KMS-11 (cell line): ENCODE data around the gene PDZD7.

Experiments used
- H2AFZ ChIP-seq: fragments of 200-600 bp; sonication (generic); 2 replicates; pipeline ENCODE4 v1.6.1; 2016; ENCODE audit warnings: antibody characterized with exemption, mixed run types, low read depth
- H3K27ac ChIP-seq: fragments of 200-600 bp; sonication (generic); 2 replicates; pipeline ENCODE4 v1.6.1; 2016; ENCODE audit warnings: mild to moderate bottlenecking, mixed run types
- H3K27me3 ChIP-seq: fragments of 200-600 bp; sonication (generic); 2 replicates; pipeline ENCODE4 v1.6.1; 2017; ENCODE audit warnings: mild to moderate bottlenecking, low read depth, mixed run types, moderate library complexity; ENCODE audit not compliant: insufficient read depth
- H3K36me3 ChIP-seq: fragments of 200-600 bp; sonication (generic); 2 replicates; pipeline ENCODE4 v1.6.1; 2017; ENCODE audit warnings: mild to moderate bottlenecking, mixed run types; ENCODE audit not compliant: insufficient read depth
- H3K4me1 ChIP-seq: fragments of 200-600 bp; sonication (generic); 2 replicates; pipeline ENCODE4 v1.6.1; 2016; ENCODE audit warnings: mild to moderate bottlenecking, low read depth, mixed run types; ENCODE audit not compliant: poor library complexity, severe bottlenecking
- H3K4me2 ChIP-seq: fragments of 200-600 bp; sonication (generic); 2 replicates; pipeline ENCODE4 v1.7.0; 2016; ENCODE audit warnings: mild to moderate bottlenecking, mixed run types
- H3K4me3 ChIP-seq: fragments of 200-600 bp; sonication (generic); IDR thresholded peaks from 2 replicates; pipeline ENCODE4 v1.6.1; 2017; ENCODE audit warnings: low read depth, low read length, mixed read lengths; ENCODE audit not compliant: insufficient read depth
- H3K79me2 ChIP-seq: fragments of 200-600 bp; sonication (generic); 2 replicates; pipeline ENCODE4 v1.6.1; 2016; ENCODE audit warnings: low read depth, mixed run types; ENCODE audit not compliant: insufficient read depth
- H3K9ac ChIP-seq: fragments of 200-600 bp; sonication (generic); 2 replicates; pipeline ENCODE4 v1.6.1; 2016; ENCODE audit warnings: mild to moderate bottlenecking, mixed run types
- H4K20me1 ChIP-seq: fragments of 200-600 bp; sonication (generic); 2 replicates; pipeline ENCODE4 v1.6.1; 2016; ENCODE audit warnings: mild to moderate bottlenecking, mixed run types; ENCODE audit not compliant: insufficient read depth
- CTCF ChIP-seq: fragments of 200-600 bp; sonication (generic); conservative IDR thresholded peaks from 2 replicates; pipeline ENCODE4 v1.6.1; 2017; ENCODE audit warnings: low read depth, mild to moderate bottlenecking, antibody characterized with exemption, low read length, moderate library complexity, mixed read lengths

Gene PDZD7

DNA sequence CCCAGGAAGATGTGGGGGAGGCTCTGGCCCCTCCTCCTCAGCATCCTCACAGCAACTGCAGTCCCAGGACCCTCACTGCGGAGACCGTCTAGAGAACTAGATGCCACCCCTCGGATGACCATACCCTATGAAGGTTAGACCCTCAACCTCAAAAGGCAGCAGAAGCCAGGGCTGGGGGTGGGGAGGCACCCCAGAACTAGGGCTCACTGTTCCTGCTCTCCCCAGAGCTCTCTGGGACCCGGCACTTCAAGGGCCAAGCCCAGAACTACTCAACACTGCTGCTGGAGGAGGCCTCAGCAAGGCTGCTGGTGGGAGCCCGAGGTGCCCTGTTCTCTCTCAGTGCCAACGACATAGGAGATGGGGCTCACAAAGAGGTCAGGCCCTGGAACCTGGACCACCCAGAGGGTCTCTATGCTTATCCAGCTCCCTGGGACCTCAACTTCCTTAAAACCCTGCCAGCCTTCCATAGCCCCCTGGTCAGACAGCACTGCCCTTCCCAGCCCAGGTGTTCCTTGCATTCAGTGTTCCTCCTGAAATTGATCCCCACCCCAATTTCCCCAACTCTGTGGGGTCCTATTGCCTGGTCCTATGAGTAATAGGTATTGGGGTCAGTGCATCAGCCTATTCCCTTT lies 57.9 kb downstream of the PDZD7 start:
- no peak overlapping the region for H3K27ac ChIP-seq
- no peak overlapping the region for H3K4me3 ChIP-seq
- no peak overlapping the region for H3K9ac ChIP-seq
- H3K27me3 ChIP-seq = no peaks in the 10 kb centered on the region
- H3K79me2 ChIP-seq = no peaks in the 10 kb centered on the region
- H3K36me3 ChIP-seq = no peaks in the 10 kb centered on the region
- no peaks in the 10 kb centered on the region for H4K20me1 ChIP-seq
- H3K4me2 ChIP-seq = no peak overlapping the region
- peaks cover 8% of the 10 kb centered on the region for H3K4me1 ChIP-seq
- TF ChIP-seq CTCF = no peak
- H2AFZ ChIP-seq = no peak overlapping the region

DNA sequence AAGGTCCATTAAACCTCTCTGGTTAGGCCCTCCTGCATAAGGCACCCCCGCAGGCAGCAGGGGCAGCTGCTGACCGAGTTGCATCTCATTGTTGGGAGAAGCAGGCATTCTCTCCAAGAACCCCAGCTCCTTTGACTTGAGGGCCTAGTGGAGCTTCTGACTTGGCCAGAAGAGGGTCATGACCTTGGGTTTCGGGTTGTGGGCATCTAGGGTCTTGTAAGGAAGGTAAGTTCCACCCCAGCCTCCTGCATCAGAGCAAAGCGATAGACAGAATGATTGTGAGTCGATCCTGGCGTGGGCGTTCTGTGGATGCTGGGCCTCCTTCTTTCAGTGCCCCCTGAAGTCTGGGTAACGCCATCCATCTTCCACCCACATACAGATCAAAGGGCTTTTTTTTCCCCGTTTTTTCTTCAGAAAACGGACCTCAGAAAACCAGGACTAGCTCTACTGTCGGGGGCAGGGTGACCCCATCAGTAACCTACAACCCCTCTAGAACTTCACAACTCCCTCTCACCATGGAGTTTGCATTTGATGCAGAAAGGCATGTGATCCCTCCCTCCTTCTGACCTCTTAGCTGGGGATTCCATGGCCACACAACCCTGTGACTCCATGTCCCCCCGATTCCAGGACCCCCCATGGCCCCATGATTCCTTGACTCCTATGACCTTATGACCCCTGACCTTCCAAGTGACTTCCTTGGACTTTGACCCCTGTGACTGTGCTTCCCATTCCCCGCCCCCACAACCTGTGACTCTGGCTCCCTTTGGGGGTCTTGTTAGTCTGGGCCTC lies 58.6 kb downstream of the PDZD7 start:
- Histone ChIP-seq H3K4me2 (no peak overlapping the region), H3K27ac (no peak overlapping the region), H3K4me1 (peaks cover 8% of the 10 kb centered on the region), H3K36me3 (no peaks in the 10 kb centered on the region), H3K27me3 (no peaks in the 10 kb centered on the region), H3K9ac (no peak overlapping the region), H4K20me1 (no peaks in the 10 kb centered on the region), H3K79me2 (no peaks in the 10 kb centered on the region), H3K4me3 (no peak overlapping the region), H2AFZ (no peak overlapping the region)
- no peak for TF ChIP-seq CTCF

DNA sequence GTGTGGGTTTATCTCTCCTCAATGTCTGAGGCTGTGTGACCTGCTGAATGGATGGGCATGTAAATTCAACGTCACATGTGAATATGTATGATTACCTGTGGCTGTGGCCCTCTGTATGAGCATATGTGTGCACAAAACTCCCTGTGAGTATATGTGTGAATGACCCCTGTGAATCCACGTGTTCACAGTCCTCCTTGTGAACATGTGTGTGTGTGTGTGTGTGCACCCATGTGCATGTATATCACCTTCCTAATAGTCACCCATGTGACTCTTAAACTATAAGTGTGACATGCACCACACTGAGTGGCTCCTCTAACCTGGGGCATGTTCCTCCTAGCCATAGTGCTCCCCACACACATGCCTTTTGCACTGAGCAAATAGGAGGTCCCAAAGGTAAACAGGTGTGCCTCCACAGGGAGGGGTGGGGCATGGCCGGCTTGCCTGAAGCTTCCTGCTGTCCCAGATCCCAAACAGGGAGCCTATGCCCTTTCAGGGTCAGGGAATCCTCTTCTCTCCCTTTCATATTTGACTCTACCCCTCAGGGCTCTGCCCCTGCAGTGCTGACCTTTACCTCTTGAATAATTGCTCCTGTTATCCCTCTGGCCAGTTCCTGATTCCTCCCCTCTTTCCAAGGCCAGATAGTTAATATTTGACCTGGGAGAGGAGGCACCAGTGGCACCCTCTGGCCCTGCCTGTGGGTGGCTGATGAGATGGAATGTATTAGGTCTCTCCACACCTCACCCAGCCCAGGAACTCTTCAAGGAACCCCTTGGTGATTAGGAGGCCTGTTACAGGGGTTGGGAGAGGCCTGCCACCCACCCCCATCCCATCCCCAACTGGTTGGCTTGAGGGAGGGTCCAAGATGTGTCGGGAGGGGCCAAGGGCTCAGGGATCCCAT lies 59.8 kb downstream of the PDZD7 start:
- Histone ChIP-seq H3K9ac (no peak overlapping the region), H3K4me1 (peaks cover 8% of the 10 kb centered on the region), H3K4me2 (no peak overlapping the region), H3K27ac (no peak overlapping the region), H3K36me3 (no peaks in the 10 kb centered on the region), H3K79me2 (no peaks in the 10 kb centered on the region), H3K4me3 (no peak overlapping the region), H2AFZ (no peak overlapping the region), H4K20me1 (no peaks in the 10 kb centered on the region), H3K27me3 (no peaks in the 10 kb centered on the region)
- no peak for TF ChIP-seq CTCF

- Histone ChIP-seq H3K9ac (no peak overlapping the region), H2AFZ (no peak overlapping the region), H3K4me1 (peaks cover 8% of the 10 kb centered on the region), H3K79me2 (no peaks in the 10 kb centered on the region), H3K4me2 (peak overlapping the region; percentile 77; the same call in 1 of the 2 replicates), H3K4me3 (no peak overlapping the region), H4K20me1 (no peaks in the 10 kb centered on the region), H3K27ac (no peak overlapping the region), H3K27me3 (no peaks in the 10 kb centered on the region), H3K36me3 (no peaks in the 10 kb centered on the region)
- TF ChIP-seq CTCF = no peak
These were observed 60.6 kb downstream of the PDZD7 start for GRCh38 chr10:100970076-100970913.
